ENCODE data around the gene TUBGCP4.

DNA sequence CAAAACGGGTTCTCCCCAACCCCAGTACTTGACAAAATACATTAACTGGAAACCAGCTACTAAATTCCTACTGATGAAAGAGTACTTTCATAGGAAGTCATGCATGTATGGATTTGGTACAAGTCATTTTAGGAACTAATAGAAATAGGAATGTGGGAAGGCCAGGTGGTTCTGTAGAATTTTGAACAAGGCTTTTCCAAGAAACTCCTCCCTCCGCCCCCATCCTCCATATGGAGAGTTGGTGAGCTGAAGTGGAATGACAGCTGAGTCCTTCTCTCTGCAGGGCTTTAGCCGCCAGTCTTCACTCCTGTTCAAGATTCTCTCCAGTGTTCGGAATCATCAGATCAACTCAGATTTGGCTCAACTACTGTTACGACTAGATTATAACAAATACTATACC, 33.2 kb downstream of the TUBGCP4 start:
- TF ChIP-seq, protein P1, sequence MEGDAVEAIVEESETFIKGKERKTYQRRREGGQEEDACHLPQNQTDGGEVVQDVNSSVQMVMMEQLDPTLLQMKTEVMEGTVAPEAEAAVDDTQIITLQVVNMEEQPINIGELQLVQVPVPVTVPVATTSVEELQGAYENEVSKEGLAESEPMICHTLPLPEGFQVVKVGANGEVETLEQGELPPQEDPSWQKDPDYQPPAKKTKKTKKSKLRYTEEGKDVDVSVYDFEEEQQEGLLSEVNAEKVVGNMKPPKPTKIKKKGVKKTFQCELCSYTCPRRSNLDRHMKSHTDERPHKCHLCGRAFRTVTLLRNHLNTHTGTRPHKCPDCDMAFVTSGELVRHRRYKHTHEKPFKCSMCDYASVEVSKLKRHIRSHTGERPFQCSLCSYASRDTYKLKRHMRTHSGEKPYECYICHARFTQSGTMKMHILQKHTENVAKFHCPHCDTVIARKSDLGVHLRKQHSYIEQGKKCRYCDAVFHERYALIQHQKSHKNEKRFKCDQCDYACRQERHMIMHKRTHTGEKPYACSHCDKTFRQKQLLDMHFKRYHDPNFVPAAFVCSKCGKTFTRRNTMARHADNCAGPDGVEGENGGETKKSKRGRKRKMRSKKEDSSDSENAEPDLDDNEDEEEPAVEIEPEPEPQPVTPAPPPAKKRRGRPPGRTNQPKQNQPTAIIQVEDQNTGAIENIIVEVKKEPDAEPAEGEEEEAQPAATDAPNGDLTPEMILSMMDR (conservative IDR thresholded peaks at IDR 0.05 in 1 of 2, IDR thresholded peaks at IDR 0.05 in 1 of 2; ENCODE audit: extremely low read depth in 1 of 2, insufficient read depth in 1 of 2, low read depth in 1 of 2, low read length in 2 of 2): no peak
- no peak for TF ChIP-seq EZH2 (IDR thresholded peaks at IDR 0.05; ENCODE audit: borderline replicate concordance, low read length)
